ENCODE results near the gene OPRM1.

Gene OPRM1

DNA sequence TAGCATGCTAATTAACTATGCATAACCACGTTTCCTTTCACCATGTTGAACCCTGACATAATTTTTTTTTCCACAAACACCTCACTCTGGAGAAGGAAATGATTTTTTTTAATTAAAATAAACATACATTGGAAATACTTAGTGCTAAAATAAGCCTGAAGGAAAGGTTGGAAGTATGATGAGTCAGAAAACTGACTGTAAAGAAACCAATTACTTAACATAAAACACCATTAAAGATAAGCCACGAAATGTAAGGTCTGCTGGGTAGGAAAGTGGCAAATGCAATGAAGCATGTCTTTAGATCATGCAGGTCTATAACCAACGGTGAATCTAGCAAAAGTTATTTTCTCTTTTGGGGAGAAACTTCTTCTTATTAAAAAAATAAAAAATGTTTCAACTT, 47.5 kb downstream of the OPRM1 start:
- no peak for DNase-seq

DNA sequence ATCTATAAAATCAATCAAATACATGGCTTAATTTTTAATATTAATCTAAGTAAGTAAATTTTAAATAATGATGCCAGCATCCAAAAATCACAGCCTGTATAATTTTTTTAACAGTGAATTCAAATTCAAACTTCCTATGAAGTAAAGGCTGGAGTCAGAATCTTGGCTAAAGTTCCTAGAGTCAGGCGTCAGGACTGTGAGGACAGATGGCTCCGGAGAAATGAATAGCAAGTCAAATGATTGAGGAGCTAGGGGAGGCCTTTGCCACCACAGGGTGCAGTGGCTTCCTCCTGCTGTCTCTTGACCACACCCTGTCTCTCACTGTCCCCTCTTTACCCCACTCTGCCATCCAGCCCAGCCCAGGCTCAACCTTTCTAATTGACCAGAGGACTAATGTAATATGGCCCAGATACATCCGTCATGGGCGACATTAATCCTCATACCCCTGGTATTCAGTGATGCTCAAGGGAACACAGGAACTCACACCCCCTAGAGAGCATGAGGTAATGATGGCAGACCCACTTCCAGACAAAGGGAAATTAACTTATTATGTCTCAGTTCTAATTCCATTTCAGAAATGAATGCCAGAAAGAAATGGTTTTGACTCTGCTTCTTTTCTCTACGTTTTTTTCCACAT, 53.4 kb downstream of the OPRM1 start:
- DNase-seq = no peak

DNA sequence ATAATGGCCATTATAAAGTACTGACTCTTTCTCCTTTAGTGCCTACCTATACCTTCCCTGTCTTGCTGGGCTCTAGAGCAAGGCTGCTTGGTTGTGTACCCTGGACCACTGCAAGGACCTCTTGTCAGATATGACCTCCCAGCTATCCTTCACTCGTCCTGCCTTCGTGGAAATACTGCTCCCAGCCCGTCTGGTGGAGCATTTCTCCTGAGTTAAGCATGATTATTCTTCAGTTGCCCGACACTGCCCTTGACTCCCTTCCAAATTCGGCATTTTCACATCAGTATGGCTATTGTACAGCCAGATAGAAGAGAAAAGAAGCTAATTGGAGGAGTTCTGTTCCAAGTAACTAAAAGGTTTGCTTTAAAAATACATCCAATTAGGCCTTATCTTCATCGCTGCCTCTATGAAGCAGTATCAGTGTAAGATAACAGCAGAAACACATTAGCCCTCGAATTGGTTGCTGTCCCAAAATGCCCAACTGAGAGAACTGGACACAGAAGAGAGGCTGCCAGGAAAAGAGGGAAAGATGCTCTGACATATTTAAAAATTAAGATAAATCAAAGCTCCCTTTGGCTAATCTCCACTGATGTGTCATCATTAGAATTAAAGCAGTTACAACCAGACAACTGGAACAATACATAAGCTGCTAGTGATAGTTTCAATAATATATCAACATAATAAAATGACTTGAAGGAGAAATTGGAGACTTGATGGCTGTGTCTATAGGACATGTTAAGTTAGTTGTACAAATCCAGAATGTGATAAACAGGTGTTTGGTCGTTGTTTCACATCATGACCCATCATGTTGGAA, 54.4 kb downstream of the OPRM1 start:
- no peak for DNase-seq

DNA sequence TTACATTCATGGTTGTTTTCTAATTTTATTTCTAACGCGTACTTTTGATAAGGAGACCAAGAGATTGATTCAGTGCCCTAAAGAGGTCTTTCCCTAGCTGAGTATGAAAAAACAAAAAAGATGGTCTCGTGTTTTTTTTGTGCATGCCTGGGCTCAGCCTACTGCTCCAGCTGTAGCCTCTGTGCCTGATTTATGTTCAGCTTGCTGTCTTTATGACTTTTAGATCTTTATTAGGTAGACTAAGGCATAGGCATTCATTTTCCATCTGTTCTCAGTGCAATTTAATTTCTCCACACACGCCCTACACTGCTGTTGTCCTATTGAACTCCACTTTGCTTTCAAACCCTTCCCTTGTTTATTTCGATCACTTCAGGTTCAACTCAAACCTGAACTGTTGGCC, 56.5 kb downstream of the OPRM1 start:
- no peak for DNase-seq

DNA sequence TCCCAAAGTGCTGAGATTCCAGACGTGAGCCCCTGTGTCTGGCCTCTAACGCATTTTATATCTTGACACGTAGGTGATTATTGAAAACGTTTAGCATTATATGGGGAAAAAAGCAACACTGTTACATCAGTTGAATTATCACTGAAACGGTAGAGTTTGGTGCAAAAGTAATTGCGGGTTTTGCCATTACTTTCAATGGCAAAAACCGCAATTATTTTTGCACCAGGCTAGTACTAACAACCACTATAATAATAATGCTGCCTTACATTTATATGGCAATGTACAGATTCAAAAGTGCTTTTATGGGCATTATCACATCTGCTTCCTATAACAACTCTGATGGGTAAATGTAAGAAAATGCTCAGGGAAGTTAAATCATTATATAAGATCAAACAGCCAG, 57.3 kb downstream of the OPRM1 start:
- no peak for DNase-seq

DNA sequence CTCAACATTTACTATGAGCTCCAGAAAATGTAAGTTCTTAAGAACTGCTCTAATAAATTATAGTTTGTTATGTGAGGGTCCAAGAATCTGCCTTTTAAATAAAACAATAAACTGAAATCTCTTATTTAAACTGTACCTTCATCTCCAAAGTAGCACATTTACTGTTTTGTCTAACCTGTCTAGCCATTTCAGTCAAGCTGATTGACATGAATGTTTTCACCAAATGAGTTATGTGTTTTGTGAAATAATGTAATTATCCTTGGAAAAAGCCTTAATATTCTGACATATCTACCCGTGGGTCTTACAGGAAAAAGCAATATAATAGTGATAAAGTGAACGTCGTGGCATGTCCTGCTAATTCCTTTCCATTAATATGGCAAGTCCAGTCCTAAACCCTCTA, 57.8 kb downstream of the OPRM1 start:
- no peak for DNase-seq

DNA sequence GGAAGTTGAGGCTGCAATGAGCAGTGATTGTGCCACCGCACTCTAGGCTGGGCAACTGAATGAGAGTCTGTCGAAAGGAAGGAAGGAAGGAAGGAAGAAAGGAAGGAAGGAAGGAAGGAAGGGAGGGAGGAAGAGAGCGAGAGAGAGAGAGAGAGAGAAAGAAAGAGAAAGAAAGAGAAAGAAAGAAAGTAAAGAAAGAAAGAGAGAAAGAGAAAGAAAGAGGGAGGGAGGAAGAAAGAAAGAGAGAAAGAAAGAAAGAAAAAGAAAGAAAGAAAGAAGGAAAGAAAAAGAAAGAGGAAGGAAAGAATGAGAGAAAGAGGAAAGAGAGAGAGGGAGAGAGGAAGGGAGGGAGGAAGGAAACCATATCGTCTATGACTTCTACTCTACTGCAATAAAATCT, 60.2 kb downstream of the OPRM1 start:
- no peak for DNase-seq

DNA sequence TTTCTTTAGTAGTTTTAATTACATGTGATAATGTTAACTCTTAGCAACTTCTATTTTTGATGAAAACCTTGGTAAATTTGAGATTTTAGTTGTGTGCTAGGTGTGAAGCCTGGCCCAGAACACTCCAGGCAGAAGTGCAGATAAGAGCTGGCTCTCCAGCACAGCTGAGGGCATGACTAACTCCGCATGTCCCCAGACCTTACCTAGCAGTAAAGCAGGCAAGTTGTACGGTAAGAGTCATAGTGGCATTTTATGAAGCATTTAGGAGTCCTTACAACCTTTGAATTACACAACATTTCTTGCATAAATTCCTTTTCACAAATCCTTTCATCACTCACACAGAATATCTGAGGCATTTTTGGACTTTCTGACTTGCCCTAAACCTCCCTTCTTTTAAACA, 67.2 kb downstream of the OPRM1 start:
- no peak for DNase-seq

DNA sequence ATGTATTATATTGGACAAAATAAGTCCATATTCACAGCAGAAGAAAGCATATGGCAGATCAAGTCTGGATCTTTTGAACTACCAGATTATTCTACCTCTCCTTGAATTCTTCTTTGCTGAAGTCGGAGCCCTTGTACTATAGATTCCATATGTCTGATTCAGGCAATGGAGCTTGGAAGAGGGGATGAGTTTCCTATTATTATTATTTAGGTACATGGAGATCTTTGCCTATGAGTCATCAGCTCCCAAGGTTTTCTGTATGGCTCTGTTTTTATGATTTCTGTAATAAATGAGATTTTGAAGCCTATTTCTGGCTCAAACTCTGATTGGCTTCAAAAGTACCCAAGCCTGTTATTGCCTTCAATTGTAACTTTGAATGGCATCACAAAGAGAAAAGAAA, 72.0 kb downstream of the OPRM1 start:
- no peak for DNase-seq

DNA sequence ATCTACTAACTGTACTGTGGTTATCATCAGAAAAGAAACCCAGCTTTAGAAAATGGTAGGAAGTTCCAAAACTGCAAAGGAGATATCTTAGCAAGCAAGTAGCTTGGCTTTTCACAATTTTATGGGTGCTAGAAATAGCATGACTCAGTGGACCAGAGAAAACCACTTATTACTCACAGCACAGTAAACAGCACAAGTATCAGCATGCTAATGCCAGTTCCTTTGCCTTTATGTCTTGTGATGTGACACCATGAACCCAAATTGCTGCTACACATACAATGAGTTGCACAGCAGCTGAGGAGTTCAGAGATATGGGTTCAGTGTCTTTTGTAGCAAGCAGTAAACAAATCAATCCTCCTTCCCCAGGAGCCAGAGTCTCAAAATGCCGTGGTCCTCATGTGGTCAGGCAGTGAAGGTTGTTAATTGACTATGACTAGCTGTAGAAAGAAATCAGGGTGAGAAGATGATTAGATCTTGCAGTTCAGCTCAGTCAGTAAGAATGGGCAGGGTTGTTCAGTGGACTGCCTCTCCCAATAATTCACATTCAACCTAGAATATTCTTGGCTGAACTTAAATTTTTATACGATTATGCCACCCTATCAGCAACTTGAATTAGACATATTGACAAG, 73.3 kb downstream of the OPRM1 start:
- no peak for DNase-seq

DNA sequence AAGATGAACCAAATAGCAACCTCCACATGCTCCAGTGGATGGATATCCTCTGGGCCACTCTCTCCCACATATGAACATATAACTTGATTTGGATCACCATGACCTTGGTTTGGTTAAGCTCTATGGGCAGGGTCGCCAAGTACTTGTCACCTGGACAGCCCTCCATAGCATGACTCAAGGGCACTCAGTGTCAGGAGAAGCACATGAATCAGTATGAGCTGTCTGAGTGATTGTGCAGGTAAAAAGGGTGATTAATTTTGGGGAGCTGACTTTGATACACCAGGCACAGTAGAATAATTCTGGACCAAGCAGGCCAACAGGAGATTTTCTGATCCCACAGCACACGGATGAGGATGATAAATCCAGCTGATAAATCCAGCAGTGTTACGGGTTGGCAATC, 74.4 kb downstream of the OPRM1 start:
- DNase-seq = no peak

DNA sequence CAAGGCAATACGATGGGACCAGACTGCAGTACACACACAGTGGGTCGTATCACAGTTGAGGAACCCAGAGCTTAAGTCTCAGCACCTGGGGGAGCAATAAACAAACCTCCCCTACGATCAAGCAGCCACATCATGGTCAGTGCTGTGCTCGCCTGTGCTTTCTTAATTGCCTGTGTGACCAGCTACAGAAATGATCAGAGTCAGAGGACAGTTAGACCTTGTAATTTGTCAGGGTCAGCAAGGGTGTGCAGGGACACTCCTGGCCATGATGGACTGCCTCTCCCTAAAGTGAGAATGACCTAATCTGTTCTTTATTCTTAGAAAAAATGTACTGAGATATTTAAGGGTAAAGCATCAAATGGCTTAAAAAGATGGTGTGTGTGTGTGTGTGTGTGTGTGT, 78.4 kb downstream of the OPRM1 start:
- no peak for DNase-seq

DNA sequence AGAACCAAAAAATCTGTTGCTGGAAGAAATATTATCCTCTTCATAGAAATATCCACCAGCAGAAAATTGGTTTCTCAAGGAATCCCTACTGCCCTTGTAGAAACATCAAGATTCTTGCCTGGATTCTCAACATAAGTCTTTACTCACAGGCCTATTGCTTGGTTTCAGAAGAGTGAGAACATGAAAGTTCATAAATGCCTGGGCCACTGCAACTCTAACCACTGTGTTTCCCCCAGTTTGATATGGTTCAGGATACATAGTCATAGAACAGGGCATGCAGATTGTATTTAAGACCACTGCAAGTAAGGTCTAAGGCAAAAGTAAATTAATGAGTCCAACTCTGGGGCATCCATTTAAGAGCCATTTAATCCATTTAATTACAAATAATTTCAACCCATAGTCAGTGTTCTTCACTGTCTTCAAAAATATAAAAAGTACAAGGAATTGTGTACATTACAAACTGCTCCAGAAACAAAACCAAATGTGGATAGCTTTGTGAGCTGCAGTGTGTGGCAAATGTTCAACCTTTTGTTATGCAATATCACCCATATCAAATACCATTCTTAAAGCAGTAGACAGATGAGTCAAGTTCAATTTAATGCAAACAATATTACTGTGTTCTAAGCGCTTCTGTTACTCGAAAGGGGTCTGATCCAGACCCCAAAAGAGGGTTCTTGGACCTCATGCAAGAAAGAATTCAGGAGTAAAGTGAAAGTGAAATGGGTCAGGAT, 83.3 kb downstream of the OPRM1 start:
- no peak for DNase-seq

DNA sequence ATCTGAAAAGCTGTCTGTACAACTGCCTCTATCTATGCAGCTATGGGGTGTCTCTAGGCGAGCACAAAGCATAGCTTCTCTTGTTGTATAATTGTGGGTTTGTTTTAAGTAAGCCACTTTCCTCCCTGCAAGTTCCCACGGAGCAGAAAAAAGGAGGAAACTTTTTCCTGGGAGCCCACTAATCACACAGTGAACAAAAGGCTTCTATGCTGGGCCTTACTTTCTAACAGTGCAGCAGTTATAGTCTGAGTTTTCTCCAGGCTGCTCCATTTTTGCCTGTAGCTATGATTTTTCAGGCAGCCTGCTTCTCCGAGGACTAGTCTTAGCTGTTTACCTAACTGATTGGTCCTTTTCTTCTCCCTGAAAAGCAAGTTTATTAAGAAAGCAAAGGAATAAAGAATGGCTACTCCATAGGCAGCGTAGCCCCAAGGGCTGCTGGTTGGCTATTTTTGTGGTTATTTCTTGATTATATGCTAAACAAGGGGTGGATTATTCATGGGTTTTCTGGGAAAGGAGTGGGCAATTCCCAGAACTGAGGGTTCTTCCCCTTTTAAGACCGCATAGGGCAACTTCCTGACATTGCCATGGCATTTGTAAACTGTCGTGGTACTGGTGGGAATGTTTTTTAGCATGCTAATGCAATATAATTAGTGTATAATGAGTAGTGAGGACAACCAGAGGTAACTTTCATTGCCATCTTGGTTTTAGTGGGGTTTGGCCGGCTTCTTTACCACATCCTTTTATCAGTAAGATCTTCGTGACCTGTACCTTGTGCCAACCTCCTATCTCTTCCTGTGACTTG, 84.3 kb downstream of the OPRM1 start:
- no peak for DNase-seq

DNA sequence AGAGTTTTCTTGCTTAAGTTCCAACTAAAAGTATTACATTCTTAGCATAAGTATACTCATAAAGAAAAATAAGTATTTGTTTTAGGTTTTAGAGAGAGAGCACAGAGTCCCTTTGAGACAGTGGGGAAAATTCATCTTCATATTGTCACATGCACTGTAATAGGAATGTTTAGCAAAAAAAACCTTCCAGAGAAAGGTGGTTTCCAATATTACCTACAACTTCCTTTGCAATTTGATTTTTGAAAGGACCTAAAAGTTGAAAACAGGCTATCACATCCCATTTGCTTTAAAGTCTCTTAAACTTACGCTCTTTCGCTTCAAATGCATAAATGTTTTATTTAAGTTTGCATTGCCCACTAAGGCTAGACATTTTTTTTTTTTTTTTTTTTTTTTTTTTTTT, 86.4 kb downstream of the OPRM1 start:
- DNase-seq = no peak

DNA sequence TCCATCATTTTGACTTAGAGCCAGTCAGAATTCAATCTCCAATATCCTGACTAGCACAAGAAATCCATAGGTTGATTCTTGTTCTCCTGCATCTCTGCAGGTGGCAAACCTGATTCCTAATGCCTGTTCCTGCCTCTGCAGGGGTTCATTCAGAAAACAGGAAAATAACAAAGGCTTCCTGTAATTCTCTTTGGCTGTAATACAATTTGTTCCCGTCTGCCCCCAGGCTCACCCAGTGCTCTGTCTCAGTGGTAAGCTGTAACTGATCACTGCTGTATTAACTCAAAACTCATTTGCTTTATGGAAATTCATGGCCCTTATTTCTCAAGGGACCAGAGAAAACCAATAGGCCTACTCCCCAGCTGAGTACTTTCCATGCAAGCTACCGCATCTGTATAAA, 88.6 kb downstream of the OPRM1 start:
- DNase-seq = no peak

DNA sequence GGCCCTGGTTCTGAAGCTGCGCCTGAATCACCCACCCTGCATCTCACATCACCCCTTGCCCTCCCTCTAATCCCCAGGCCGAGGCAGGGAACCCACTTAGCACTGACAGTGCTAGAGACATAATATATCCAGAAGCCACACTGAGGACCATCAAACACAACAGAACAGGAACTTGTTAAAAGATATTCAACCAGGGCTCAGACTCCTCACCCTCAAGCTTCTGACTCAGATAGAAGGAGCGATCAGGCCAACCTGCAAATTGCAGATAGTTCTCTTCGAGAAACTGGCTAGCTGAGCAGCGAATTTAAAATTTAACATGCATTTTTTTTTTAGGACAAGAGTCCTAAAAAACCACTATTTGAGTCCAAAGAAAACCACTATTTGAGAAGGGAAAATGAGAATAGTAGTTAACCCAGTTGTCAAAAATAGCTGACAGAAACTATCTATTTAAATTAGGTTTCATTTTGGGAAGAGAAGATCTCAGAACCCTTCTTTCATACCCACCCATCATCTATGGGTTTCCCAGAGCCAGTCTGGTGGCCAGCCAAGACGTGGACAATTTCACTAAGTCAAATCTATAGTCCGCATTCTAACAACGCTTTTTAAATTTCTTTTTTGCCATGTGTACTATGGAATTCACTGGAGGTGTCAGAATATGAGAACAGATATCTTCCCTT, 95.6 kb downstream of the OPRM1 start:
- DNase-seq = no peak

DNA sequence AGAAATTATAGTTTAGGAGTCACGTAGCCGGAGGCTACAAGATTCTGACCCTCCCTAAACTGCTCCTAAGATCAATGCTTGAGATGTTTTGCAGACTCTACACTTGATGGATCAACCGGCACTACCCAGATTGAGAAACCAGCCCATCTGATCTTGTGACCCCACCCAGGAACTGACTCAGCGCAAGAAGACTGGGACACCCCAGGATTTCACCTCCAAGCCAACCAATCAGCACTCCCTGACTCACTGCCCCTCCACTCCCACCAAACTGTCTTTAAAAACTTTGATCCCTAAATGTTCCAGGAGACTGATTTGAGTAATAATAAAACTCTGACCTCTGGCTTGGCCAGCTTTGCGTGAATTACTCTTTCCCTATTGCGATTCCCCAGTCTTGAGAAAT, 99.8 kb downstream of the OPRM1 start:
- no peak for DNase-seq

DNA sequence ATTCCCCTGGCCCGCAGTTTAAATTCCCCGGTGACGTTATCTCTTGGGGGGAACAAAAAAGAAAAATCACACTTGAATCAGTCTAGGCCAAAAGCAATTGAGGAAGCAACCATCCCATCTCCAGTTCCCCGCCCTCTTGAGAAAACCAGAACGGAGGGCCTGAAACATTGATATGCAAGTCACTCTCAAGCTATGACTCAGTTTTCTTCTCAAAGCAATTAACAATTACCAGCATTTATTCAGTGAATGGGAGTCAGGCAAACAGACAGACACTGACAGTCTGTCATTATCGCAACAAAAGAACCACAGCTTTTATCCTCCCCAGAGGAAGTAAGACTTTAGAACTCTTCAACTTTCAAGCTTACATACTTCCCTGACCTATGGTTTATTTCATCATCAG, 100.9 kb downstream of the OPRM1 start:
- no peak for DNase-seq

DNA sequence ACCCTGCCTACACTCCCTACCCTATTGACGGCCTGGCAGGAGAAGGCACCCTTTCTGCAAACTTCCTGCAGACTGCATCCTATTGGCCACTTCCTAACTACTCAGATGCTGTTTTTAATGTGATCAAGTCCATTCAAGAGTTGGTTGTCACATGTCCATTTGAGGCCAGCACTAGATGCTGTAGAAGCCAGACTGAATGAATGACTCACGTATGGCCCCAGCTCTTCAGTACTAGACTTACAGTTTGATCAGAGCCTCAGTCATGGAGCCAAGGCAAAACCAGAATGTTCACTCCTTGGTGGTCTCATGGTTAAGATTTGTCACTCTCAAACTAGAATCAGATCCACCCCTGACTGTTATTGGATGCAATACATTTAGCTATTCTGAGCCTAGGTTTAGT, 101.7 kb downstream of the OPRM1 start:
- DNase-seq = no peak

DNA sequence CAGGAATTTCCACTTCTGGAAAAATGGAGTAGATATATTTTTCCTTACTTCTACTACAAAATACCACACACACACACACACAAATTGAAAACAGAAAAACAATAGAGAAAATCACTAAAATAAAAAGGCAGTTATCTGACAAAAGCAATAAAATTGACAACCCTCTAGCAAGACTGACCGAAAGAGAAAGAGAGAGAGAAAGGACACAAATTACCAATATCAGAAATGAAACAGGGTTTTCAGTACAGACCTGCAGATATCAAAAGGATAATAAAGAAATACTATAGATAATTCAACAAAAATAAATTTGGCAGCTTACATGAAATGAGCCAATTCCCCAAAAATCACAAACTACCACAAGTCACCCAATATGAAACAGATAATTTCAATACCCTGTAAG, 104.7 kb downstream of the OPRM1 start:
- DNase-seq = no peak

DNA sequence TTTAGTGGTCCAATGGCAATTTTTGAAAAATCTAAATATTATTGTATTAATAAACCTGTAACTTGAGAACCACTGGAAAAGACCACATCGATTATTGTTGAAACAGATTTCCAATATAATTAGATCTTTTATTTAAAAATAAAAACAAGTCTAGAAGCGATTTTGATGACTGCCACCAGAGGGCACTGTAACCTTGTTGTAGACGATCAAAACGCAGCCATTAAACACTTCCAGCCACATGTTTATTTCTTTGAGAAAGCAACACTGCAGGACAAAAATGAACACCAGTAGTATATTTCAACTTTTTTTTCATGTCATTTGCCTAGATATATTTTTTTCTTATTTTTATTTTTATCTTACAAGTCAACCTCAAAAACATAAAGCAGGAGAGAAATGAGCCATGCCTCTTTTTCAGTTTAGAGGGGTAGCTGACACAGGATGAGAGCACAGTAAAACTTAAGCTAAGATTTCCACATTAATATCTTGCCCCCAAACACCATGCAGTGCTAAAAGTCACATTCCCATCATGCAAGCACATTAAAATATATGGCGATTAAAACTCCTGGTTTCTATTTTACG, 115.4 kb downstream of the OPRM1 start:
- peak; percentile 68 for DNase-seq

Data from effector CD4-positive, alpha-beta T cell (primary cell).